GM12878 (cell line): ENCODE data around the gene FARSB. TPM values are rescaled to one million over a fixed set of nuclear protein-coding genes. Genes with fewer than 3 reads are reported as not detected.

Experiments
- ATAC-seq: fragments of 200-7000 bp; cut with Tn5 transposase; 3 replicates; pipeline ENCODE4 v1.9.1; 2020; ENCODE audit warnings: mild to moderate bottlenecking, moderate library complexity
- BruUV-seq: library from RNA; stranded (reverse); fragments of 400-500 nt; replicated peaks from 2 replicates; lab custom pipeline; 2021; lab: Mats Ljungman, UMichigan
- CTCF ChIA-PET: fragments of 300-600 bp; sonication (Branson Sonifier 250); formaldehyde crosslinking; extraction: SDS; loops from one replicate; lab custom pipeline; 2021; ENCODE audit warnings: inconsistent platforms; lab: Yijun Ruan, JAX
- POLR2A ChIA-PET: fragments of 350-600 bp; formaldehyde crosslinking; extraction: SDS; loops from one replicate; lab custom pipeline; 2021; ENCODE audit warnings: inconsistent platforms; lab: Charles Lee
- RAD21 ChIA-PET: fragments of 300-600 bp; sonication (Branson Sonifier 250); formaldehyde crosslinking; loops from one replicate; lab custom pipeline; 2023; ENCODE audit warnings: antibody characterized with exemption; ENCODE audit not compliant: unreplicated experiment; lab: Charles Lee
- SMC1A ChIA-PET: fragments of 300-600 bp; sonication (Branson Sonifier 250); formaldehyde crosslinking; loops from one replicate; lab custom pipeline; 2023; ENCODE audit not compliant: unreplicated experiment, uncharacterized antibody; lab: Charles Lee
- DNase-seq: peaks from one replicate; pipeline ENCODE4 v3.0.0-alpha.2; 2011; ENCODE audit warnings: low read depth, low spot score
- FAIRE-seq: peaks from 3 replicates; lab custom pipeline; 2011; peaks lifted over from hg19 to GRCh38; lab: Jason Lieb, UNC
- H2AFZ ChIP-seq: 2 replicates; pipeline ENCODE4 v1.6.0; 2011; ENCODE audit warnings: low read depth, low read length, control low read depth; ENCODE audit not compliant: control insufficient read depth
- H3K27ac ChIP-seq: 2 replicates; pipeline ENCODE4 v1.5.1; 2011; ENCODE audit warnings: control low read depth; ENCODE audit not compliant: control insufficient read depth, insufficient read depth
- H3K27me3 ChIP-seq, 2 experiments: replicated peaks in 1 of 2; 2 replicates each; pipeline versions ENCODE4 v1.6.0 to v1.6.1; 2011; ENCODE audit warnings: low read length in 1 of 2; ENCODE audit not compliant: control insufficient read depth in 2 of 2, insufficient read depth in 2 of 2
- H3K36me3 ChIP-seq, 2 experiments: 2 replicates each; pipeline ENCODE4 v1.5.1; 2011; ENCODE audit warnings: low read length in 1 of 2; ENCODE audit not compliant: control insufficient read depth in 2 of 2, insufficient read depth in 2 of 2
- H3K4me1 ChIP-seq: 2 replicates; pipeline ENCODE4 v1.6.1; 2011; ENCODE audit warnings: mild to moderate bottlenecking, low read length, moderate library complexity, mixed read lengths; ENCODE audit not compliant: control insufficient read depth, insufficient read depth
- H3K4me2 ChIP-seq: 2 replicates; pipeline ENCODE4 v1.6.0; 2011; ENCODE audit warnings: control low read depth; ENCODE audit not compliant: control insufficient read depth, insufficient read depth
- H3K4me3 ChIP-seq: fragments of 200-600 bp; sonication (generic); 2 replicates; pipeline ENCODE4 v1.5.1; 2016
- H3K79me2 ChIP-seq: 2 replicates; pipeline ENCODE4 v1.6.0; 2011; ENCODE audit warnings: low read length; ENCODE audit not compliant: control insufficient read depth, insufficient read depth
- H3K9ac ChIP-seq: 2 replicates; pipeline ENCODE4 v1.8.0; 2011; ENCODE audit warnings: low read length, control low read depth, mixed read lengths; ENCODE audit not compliant: control insufficient read depth, insufficient read depth
- H3K9me3 ChIP-seq: replicated peaks from 3 replicates; pipeline ENCODE4 v1.5.1; 2011; ENCODE audit warnings: mild to moderate bottlenecking, low read length; ENCODE audit not compliant: control insufficient read depth, insufficient read depth
- H4K20me1 ChIP-seq: 2 replicates; pipeline ENCODE4 v1.6.0; 2011; ENCODE audit not compliant: control insufficient read depth, insufficient read depth
- CBFB ChIP-seq: IDR thresholded peaks from 2 replicates; pipeline ENCODE4 v1.6.1; 2016; ENCODE audit warnings: antibody characterized with exemption, low read depth
- CBX5 ChIP-seq: sonication (generic); IDR thresholded peaks from 2 replicates; pipeline ENCODE4 v1.6.1; 2016; ENCODE audit warnings: low read depth, moderate library complexity, mild to moderate bottlenecking, inconsistent platforms
- CTCF ChIP-seq, 3 experiments: IDR thresholded peaks in 2 of 3; conservative IDR thresholded peaks in 1 of 3; 2 replicates each; pipeline ENCODE4 v1.5.1; 2011; ENCODE audit warnings: low read depth in 3 of 3, low read length in 3 of 3, mild to moderate bottlenecking in 3 of 3, control low read depth in 2 of 3, moderate library complexity in 2 of 3, inconsistent platforms in 1 of 3, mixed read lengths in 1 of 3; ENCODE audit not compliant: control insufficient read depth in 2 of 3, insufficient read depth in 1 of 3; ENCODE audit errors: extremely low read depth in 1 of 3
- FOS ChIP-seq: IDR thresholded peaks from 3 replicates; pipeline ENCODE4 v1.6.1; 2011; ENCODE audit warnings: borderline replicate concordance; ENCODE audit not compliant: insufficient read length; ENCODE audit errors: extremely low read depth
- FOXK2 ChIP-seq: fragments of 450-650 bp; IDR thresholded peaks from 2 replicates; pipeline ENCODE4 v1.6.1; 2017; ENCODE audit warnings: mild to moderate bottlenecking, moderate library complexity
- JUND ChIP-seq: IDR thresholded peaks from 2 replicates; pipeline ENCODE4 v1.6.1; 2012; ENCODE audit warnings: low read depth, mild to moderate bottlenecking, low read length, improper control_type of control experiment, moderate library complexity
- KAT2A ChIP-seq: conservative IDR thresholded peaks from 2 replicates; pipeline ENCODE4 v1.6.1; 2011; ENCODE audit warnings: low read depth, low read length; ENCODE audit not compliant: control insufficient read depth
- KLF5 ChIP-seq: fragments of 450-650 bp; IDR thresholded peaks from 2 replicates; pipeline ENCODE4 v1.6.1; 2014; ENCODE audit warnings: mild to moderate bottlenecking; ENCODE audit not compliant: partially characterized antibody
- NBN ChIP-seq: fragments of 450-650 bp; IDR thresholded peaks from 2 replicates; pipeline ENCODE4 v1.6.1; 2016
- NFXL1 ChIP-seq: fragments of 450-650 bp; IDR thresholded peaks from 2 replicates; pipeline ENCODE4 v1.6.1; 2017; ENCODE audit warnings: antibody characterized with exemption, mild to moderate bottlenecking, borderline replicate concordance
- NR2C1 ChIP-seq: fragments of 450-650 bp; IDR thresholded peaks from 2 replicates; pipeline ENCODE4 v1.6.1; 2017; ENCODE audit warnings: antibody characterized with exemption, mild to moderate bottlenecking, moderate library complexity
- SIN3A ChIP-seq: IDR thresholded peaks from 2 replicates; pipeline ENCODE4 v1.6.1; 2012; ENCODE audit warnings: low read depth, low read length, improper control_type of control experiment
- SPI1 ChIP-seq: IDR thresholded peaks from 2 replicates; pipeline ENCODE4 v1.6.1; 2011; ENCODE audit warnings: low read depth, mild to moderate bottlenecking, low read length, moderate library complexity, borderline replicate concordance; ENCODE audit not compliant: insufficient read depth
- SRF ChIP-seq, 2 experiments: IDR thresholded peaks; 2 replicates each; pipeline ENCODE4 v1.6.1; 2011; ENCODE audit warnings: low read depth in 2 of 2, low read length in 2 of 2, mild to moderate bottlenecking in 1 of 2, moderate library complexity in 1 of 2
- SUPT20H ChIP-seq: IDR thresholded peaks from 2 replicates; pipeline ENCODE4 v1.6.1; 2011; ENCODE audit warnings: low read depth, mild to moderate bottlenecking, low read length, moderate library complexity, borderline replicate concordance; ENCODE audit not compliant: control insufficient read depth
- TARDBP ChIP-seq: IDR thresholded peaks from 2 replicates; pipeline ENCODE4 v1.6.1; 2016; ENCODE audit warnings: borderline replicate concordance
- TCF7 ChIP-seq: IDR thresholded peaks from 2 replicates; pipeline ENCODE4 v1.6.1; 2014; ENCODE audit warnings: antibody characterized with exemption, borderline replicate concordance
- ZBTB33 ChIP-seq: fragments of 450-650 bp; IDR thresholded peaks from 2 replicates; pipeline ENCODE4 v1.6.1; 2017; ENCODE audit warnings: mild to moderate bottlenecking
- ZSCAN29 ChIP-seq: fragments of 450-650 bp; IDR thresholded peaks from 2 replicates; pipeline ENCODE4 v1.6.1; 2017; ENCODE audit warnings: mild to moderate bottlenecking, moderate library complexity
- WGBS: methylation state at CpG from one replicate; pipeline ENCODE4 v1.1.6; 2016; ENCODE audit warnings: low lambda C conversion rate; ENCODE audit not compliant: insufficient replicate concordance, insufficient coverage; ENCODE audit errors: missing lambda C conversion rate; 5-methylcytosine and 5-hydroxymethylcytosine counted together
- in situ Hi-C: fragments of 300-500 bp; cut with MboI; formaldehyde crosslinking; loops from 9 replicates; pipeline ENCODE4 v1.14.3; 2018; ENCODE audit warnings: mixed read lengths
- intact Hi-C: fragments of 100-400 bp; cut with micrococcal nuclease; formaldehyde crosslinking; loops from one replicate; pipeline ENCODE4 v1.14.2; 2022; ENCODE audit not compliant: unreplicated experiment
- polyA plus RNA-seq, 11 experiments: library from polyadenylated mRNA; depleted of rRNA in 4 of 11; unstranded in 6 of 11; stranded (reverse) in 5 of 11; fragments of >200 nt; fragmentation: Nextera tagmentation in 4 of 11; fragmentation: Illumina TruSeq in 1 of 11; extraction: Ambion mirVana in 4 of 11; extraction: Trizol in 1 of 11; gene quantifications; 1 replicate in 1 of 11; 2 replicates in 10 of 11; pipeline versions ENCODE4 v1.2.1 to v1.2.3, GENCODE V29; 2011 to 2016; ENCODE audit warnings: inconsistent platforms in 2 of 11, missing spikeins in 2 of 11, low read depth in 1 of 11
- total RNA-seq, 4 experiments: library from RNA; depleted of rRNA in 3 of 4; stranded (reverse); fragments of >200 nt in 3 of 4; fragmentation: Illumina TruSeq in 1 of 4; extraction: Trizol in 1 of 4; gene quantifications; 2 replicates each; pipeline versions ENCODE4 v1.2.1 to v1.2.3, GENCODE V29; 2013 to 2021
- TF ChIP-seq, protein P1 (sequence below): fragments of 450-650 bp; IDR thresholded peaks from 2 replicates; pipeline ENCODE4 v1.6.1; 2016; ENCODE audit warnings: mild to moderate bottlenecking

FARSB gene
- total and polyA plus RNA-seq, 10 of the 15 experiments (the other 5 are each of a cell fraction or from before 2014, with no cell fraction given) = 32.4 to 127 (median 73.8) TPM

- no peak for TF ChIP-seq SUPT20H
- TF ChIP-seq TARDBP = no peak
- no peak for TF ChIP-seq NR2C1
- no peak for TF ChIP-seq NBN
- TF ChIP-seq KLF5 = no peak
- TF ChIP-seq, all 136 proteins: peak for 0
These were observed 89.7 kb downstream of the FARSB start (continued) for GRCh38 chr2:222566229-222566628.

GRCh38 chr2:222563936-222564335 is 92.0 kb downstream of the FARSB start:
- POLR2A ChIA-PET = no interaction called here
- no peaks in the 10 kb centered on the region for H3K27me3 ChIP-seq
- RAD21 ChIA-PET = interaction anchor here (4.9 kb wide), 1 partner anchor 245 kb away, joined by 91 read pairs; a partner anchor contains a TSS
- no TSS peak for BruUV-seq
- WGBS = 86% methylated on average over 6 of the region's 6 CpGs
- no peak overlapping the region for H3K4me3 ChIP-seq
- CTCF ChIA-PET = interaction anchor here (0.7 to 7.8 kb wide), 2 partner anchors 227 to 244 kb away, joined by 3 to 164 read pairs; a partner anchor contains a TSS
- H3K9ac ChIP-seq = no peak overlapping the region
- peaks cover 5 to 11% of the 10 kb centered on the region in 2 experiments for H3K36me3 ChIP-seq
- H3K4me2 ChIP-seq = no peak overlapping the region
- no peak for DNase-seq
- no peak for ATAC-seq
- no peak overlapping the region for H2AFZ ChIP-seq
- H3K79me2 ChIP-seq = no peaks in the 10 kb centered on the region
- H4K20me1 ChIP-seq = no peaks in the 10 kb centered on the region
- H3K9me3 ChIP-seq = no peaks in the 10 kb centered on the region
- FAIRE-seq = no peak
- H3K27ac ChIP-seq = no peak overlapping the region
- SMC1A ChIA-PET = interaction anchor here (7.8 kb wide), 1 partner anchor 244 kb away, joined by 116 read pairs; a partner anchor contains a TSS
- intact Hi-C loops (no loop called here), in situ Hi-C loops (loop anchor here (5.0 to 10.0 kb wide), 2 partner anchors 252 to 509 kb away; no protein-coding TSS in a partner anchor)
- H3K4me1 ChIP-seq = no peaks in the 10 kb centered on the region
- TF ChIP-seq NFXL1 (no peak), SRF (IDR thresholded peaks at IDR 0.05; ENCODE audit: low read depth in 2 of 2, low read length in 2 of 2) (no peak), TCF7 (no peak), ZSCAN29 (no peak), FOXK2 (no peak), CBX5 (no peak), KAT2A (no peak), CBFB (no peak), FOS (no peak), ZBTB33 (no peak), JUND (no peak), SPI1 (no peak), CTCF (IDR thresholded peaks at IDR 0.05 in 2 of 3, conservative IDR thresholded peaks at IDR 0.05 in 1 of 3; ENCODE audit: control insufficient read depth in 2 of 3, extremely low read depth in 1 of 3, insufficient read depth in 1 of 3, low read depth in 3 of 3, low read length in 3 of 3) (no peak), SIN3A (no peak)
- TF ChIP-seq, protein P1, sequence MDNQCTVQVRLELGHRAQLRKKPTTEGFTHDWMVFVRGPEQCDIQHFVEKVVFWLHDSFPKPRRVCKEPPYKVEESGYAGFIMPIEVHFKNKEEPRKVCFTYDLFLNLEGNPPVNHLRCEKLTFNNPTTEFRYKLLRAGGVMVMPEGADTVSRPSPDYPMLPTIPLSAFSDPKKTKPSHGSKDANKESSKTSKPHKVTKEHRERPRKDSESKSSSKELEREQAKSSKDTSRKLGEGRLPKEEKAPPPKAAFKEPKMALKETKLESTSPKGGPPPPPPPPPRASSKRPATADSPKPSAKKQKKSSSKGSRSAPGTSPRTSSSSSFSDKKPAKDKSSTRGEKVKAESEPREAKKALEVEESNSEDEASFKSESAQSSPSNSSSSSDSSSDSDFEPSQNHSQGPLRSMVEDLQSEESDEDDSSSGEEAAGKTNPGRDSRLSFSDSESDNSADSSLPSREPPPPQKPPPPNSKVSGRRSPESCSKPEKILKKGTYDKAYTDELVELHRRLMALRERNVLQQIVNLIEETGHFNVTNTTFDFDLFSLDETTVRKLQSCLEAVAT = no peak
